K562 (cell line): Measurements from ENCODE around the gene LRRC27. TPM values are rescaled to one million over a fixed set of nuclear protein-coding genes. Genes with fewer than 3 reads are reported as not detected.

Source experiments
- ATAC-seq: fragments of 200-7000 bp; cut with Tn5 transposase; 3 replicates; pipeline ENCODE4 v1.9.1; 2020; ENCODE audit warnings: moderate library complexity
- BruUV-seq: library from RNA; stranded (reverse); fragments of 400-500 nt; replicated peaks from 2 replicates; lab custom pipeline; 2021; lab: Mats Ljungman, UMichigan
- CTCF ChIA-PET: fragments of 300-600 bp; formaldehyde crosslinking; extraction: SDS; loops from one replicate; lab custom pipeline; 2021; ENCODE audit warnings: low intra/inter-chr PET ratio; lab: Yijun Ruan, JAX
- POLR2A ChIA-PET: fragments of 300-600, 350-650 bp; sonication (Branson Sonifier 250); formaldehyde crosslinking; extraction: SDS; loops from one replicate; lab custom pipeline; 2021; ENCODE audit warnings: antibody characterized with exemption, inconsistent platforms; lab: Yijun Ruan, JAX
- DNase-seq, 4 experiments: peaks; one replicate each; pipeline versions ENCODE4 v3.0.0 to v3.0.0-alpha.2; 2011 to 2018; ENCODE audit warnings: low spot score in 3 of 4, mixed read lengths in 3 of 4; ENCODE audit errors: extremely low read depth in 1 of 4
- FAIRE-seq: peaks from 2 replicates; lab custom pipeline; 2011; peaks lifted over from hg19 to GRCh38; lab: Jason Lieb, UNC
- H2AFZ ChIP-seq: 2 replicates; pipeline ENCODE4 v1.6.0; 2011; ENCODE audit warnings: low read depth, low read length, control low read depth, inconsistent platforms
- H3K27ac ChIP-seq: fragments of 200-600 bp; 3 replicates; pipeline ENCODE4 v1.8.0; 2011; ENCODE audit warnings: low read depth, mild to moderate bottlenecking, control low read depth, inconsistent platforms, low read length, moderate library complexity, mixed read lengths; ENCODE audit errors: extremely low read depth
- H3K27me3 ChIP-seq, 2 experiments: fragments of 300-600 bp in 1 of 2; 2 replicates in 1 of 2; 3 replicates in 1 of 2; pipeline versions ENCODE4 v1.6.0 to v1.8.0; 2011; ENCODE audit warnings: inconsistent platforms in 2 of 2, low read length in 2 of 2, mild to moderate bottlenecking in 1 of 2, mixed read lengths in 1 of 2, moderate library complexity in 1 of 2; ENCODE audit not compliant: control insufficient read depth in 2 of 2, insufficient read depth in 2 of 2
- H3K36me3 ChIP-seq: fragments of 300-600 bp; 3 replicates; pipeline ENCODE4 v1.8.0; 2011; ENCODE audit warnings: mild to moderate bottlenecking, low read length, inconsistent platforms; ENCODE audit not compliant: control insufficient read depth, insufficient read depth
- H3K4me1 ChIP-seq, 2 experiments: fragments of 200-600 bp in 1 of 2; replicated peaks in 1 of 2; 2 replicates in 1 of 2; 3 replicates in 1 of 2; pipeline versions ENCODE4 v1.5.1 to v1.8.0; 2011; ENCODE audit warnings: inconsistent platforms in 2 of 2, low read length in 2 of 2, mild to moderate bottlenecking in 1 of 2, mixed read lengths in 1 of 2, moderate library complexity in 1 of 2; ENCODE audit not compliant: control insufficient read depth in 2 of 2, insufficient read depth in 2 of 2
- H3K4me2 ChIP-seq: 2 replicates; pipeline ENCODE4 v1.6.1; 2011; ENCODE audit warnings: low read length, control low read depth, inconsistent platforms, mixed read lengths; ENCODE audit not compliant: insufficient read depth
- H3K4me3 ChIP-seq: fragments of 200-600 bp; sonication (generic), shearing (Covaris generic); 2 replicates; pipeline ENCODE4 v1.5.1; 2016; ENCODE audit warnings: control low read depth, inconsistent platforms
- H3K79me2 ChIP-seq: fragments of 200-600 bp; 3 replicates; pipeline ENCODE4 v1.8.0; 2011; ENCODE audit warnings: low read length, inconsistent platforms; ENCODE audit not compliant: control insufficient read depth, insufficient read depth
- H3K9ac ChIP-seq, 2 experiments: 2 replicates each; pipeline versions ENCODE4 v1.6.0 to v1.6.1; 2011; ENCODE audit warnings: low read depth in 2 of 2, low read length in 2 of 2, control low read depth in 1 of 2, inconsistent platforms in 1 of 2, mild to moderate bottlenecking in 1 of 2, mixed read lengths in 1 of 2; ENCODE audit not compliant: insufficient read depth in 1 of 2
- H3K9me1 ChIP-seq: one replicate; pipeline ENCODE4 v1.6.0; 2011; ENCODE audit warnings: inconsistent platforms, mild to moderate bottlenecking, low read length, moderate library complexity; ENCODE audit not compliant: control insufficient read depth, insufficient read depth
- H3K9me3 ChIP-seq: replicated peaks from 2 replicates; pipeline ENCODE4 v1.5.1; 2011; ENCODE audit warnings: low read depth, low read length, inconsistent platforms; ENCODE audit not compliant: control insufficient read depth, insufficient read depth
- H4K20me1 ChIP-seq: replicated peaks from 2 replicates; pipeline ENCODE4 v1.6.1; 2011; ENCODE audit warnings: low read length, inconsistent platforms, mixed read lengths; ENCODE audit not compliant: control insufficient read depth, insufficient read depth
- EWSR1 ChIP-seq: fragments of 450-650 bp; IDR thresholded peaks from 2 replicates; pipeline ENCODE4 v1.6.1; 2018; ENCODE audit warnings: borderline replicate concordance, mild to moderate bottlenecking, low read depth, moderate library complexity; ENCODE audit not compliant: partially characterized antibody
- HMGN3 ChIP-seq: IDR thresholded peaks from 2 replicates; pipeline ENCODE4 v1.6.1; 2011; ENCODE audit warnings: borderline replicate concordance, low read depth, mild to moderate bottlenecking, mixed read lengths, low read length; ENCODE audit not compliant: insufficient read length; ENCODE audit errors: extremely low read depth
- MAZ ChIP-seq, 2 experiments: fragments of 450-650 bp in 1 of 2; sonication (generic) in 1 of 2; formaldehyde crosslinking; IDR thresholded peaks in 1 of 2; conservative IDR thresholded peaks in 1 of 2; 2 replicates each; pipeline versions ENCODE4 v1.4.0 to v1.5.0; 2020; ENCODE audit warnings: mild to moderate bottlenecking in 1 of 2, missing genetic modification reagents in 1 of 2
- NELFE ChIP-seq: IDR thresholded peaks from 2 replicates; pipeline ENCODE4 v1.6.1; 2011; ENCODE audit warnings: mild to moderate bottlenecking; ENCODE audit not compliant: insufficient read depth, insufficient read length
- NRF1 ChIP-seq, 2 experiments: fragments of 450-650 bp; IDR thresholded peaks in 1 of 2; conservative IDR thresholded peaks in 1 of 2; 2 replicates each; pipeline ENCODE4 v1.6.1; 2014; ENCODE audit warnings: mild to moderate bottlenecking in 2 of 2
- TRIM28 ChIP-seq: fragments of 450-650 bp; IDR thresholded peaks from 2 replicates; pipeline ENCODE4 v1.6.1; 2017
- ZFPM2 ChIP-seq: fragments of 250-450 bp; sonication (Bioruptor Pico); IDR thresholded peaks from 2 replicates; pipeline ENCODE4 v1.5.1; 2022; ENCODE audit warnings: mild to moderate bottlenecking
- ZFX ChIP-seq: sonication (generic); formaldehyde crosslinking; IDR thresholded peaks from 2 replicates; pipeline ENCODE4 v1.8.0; 2022; ENCODE audit warnings: mild to moderate bottlenecking, missing genetic modification reagents, moderate library complexity
- WGBS: fragments of 100-300 bp; shearing (Covaris generic); methylation state at CpG from one replicate; pipeline ENCODE4 v1.1.6; 2016; ENCODE audit warnings: low coverage, mixed read lengths; ENCODE audit not compliant: insufficient coverage; ENCODE audit errors: missing lambda C conversion rate; 5-methylcytosine and 5-hydroxymethylcytosine counted together
- in situ Hi-C: fragments of 300-500 bp; cut with MboI; formaldehyde crosslinking; loops from 4 replicates; pipeline ENCODE4 v1.15.0; 2018; ENCODE audit warnings: inconsistent platforms, mixed read lengths
- intact Hi-C: fragments of 100-400 bp; cut with micrococcal nuclease; formaldehyde crosslinking; loops from 2 replicates; pipeline ENCODE4 v1.14.2; 2022
- polyA plus RNA-seq, 8 experiments: library from polyadenylated mRNA; depleted of rRNA in 4 of 8; stranded (reverse) in 5 of 8; unstranded in 3 of 8; fragments of >200 nt; fragmentation: Nextera tagmentation in 2 of 8; fragmentation: Illumina TruSeq in 1 of 8; extraction: Ambion mirVana in 2 of 8; extraction: Trizol in 1 of 8; gene quantifications; 2 replicates each; pipeline versions ENCODE4 v1.2.1 to v1.2.3, GENCODE V29; 2011 to 2014; ENCODE audit warnings: inconsistent platforms in 1 of 8, missing spikeins in 1 of 8
- total RNA-seq, 7 experiments: library from RNA; depleted of rRNA in 6 of 7; stranded (reverse); fragments of >200 nt in 6 of 7; fragmentation: Illumina TruSeq in 2 of 7; extraction: Trizol in 2 of 7; gene quantifications; 2 replicates each; pipeline versions ENCODE4 v1.2.1 to v1.2.3, GENCODE V29; 2011 to 2021; ENCODE audit warnings: low replicate concordance in 1 of 7
- TF ChIP-seq, protein P1 (sequence below): fragments of 250-450 bp; sonication (Bioruptor Pico); IDR thresholded peaks from 2 replicates; pipeline ENCODE4 v1.4.0; 2020; ENCODE audit warnings: mild to moderate bottlenecking
- TF ChIP-seq, protein P2 (sequence below): sonication (generic); formaldehyde crosslinking; IDR thresholded peaks from 2 replicates; pipeline ENCODE4 v1.9.0; 2022; ENCODE audit warnings: mild to moderate bottlenecking, missing genetic modification reagents
- TF ChIP-seq, protein P3 (sequence below), 2 experiments: fragments of 450-650 bp; conservative IDR thresholded peaks; 2 replicates each; pipeline ENCODE4 v1.6.1; 2017; ENCODE audit warnings: mild to moderate bottlenecking in 2 of 2, moderate library complexity in 2 of 2
- TF ChIP-seq, protein P4 (sequence below): sonication (generic); formaldehyde crosslinking; IDR thresholded peaks from 2 replicates; pipeline ENCODE4 v1.8.1; 2023; ENCODE audit warnings: mild to moderate bottlenecking, missing genetic modification reagents

Gene LRRC27
- total and polyA plus RNA-seq, 9 of the 15 experiments (the other 6 are each of a cell fraction or from before 2014, with no cell fraction given): 0.10 to 2.7 (median 1.4) TPM

DNA sequence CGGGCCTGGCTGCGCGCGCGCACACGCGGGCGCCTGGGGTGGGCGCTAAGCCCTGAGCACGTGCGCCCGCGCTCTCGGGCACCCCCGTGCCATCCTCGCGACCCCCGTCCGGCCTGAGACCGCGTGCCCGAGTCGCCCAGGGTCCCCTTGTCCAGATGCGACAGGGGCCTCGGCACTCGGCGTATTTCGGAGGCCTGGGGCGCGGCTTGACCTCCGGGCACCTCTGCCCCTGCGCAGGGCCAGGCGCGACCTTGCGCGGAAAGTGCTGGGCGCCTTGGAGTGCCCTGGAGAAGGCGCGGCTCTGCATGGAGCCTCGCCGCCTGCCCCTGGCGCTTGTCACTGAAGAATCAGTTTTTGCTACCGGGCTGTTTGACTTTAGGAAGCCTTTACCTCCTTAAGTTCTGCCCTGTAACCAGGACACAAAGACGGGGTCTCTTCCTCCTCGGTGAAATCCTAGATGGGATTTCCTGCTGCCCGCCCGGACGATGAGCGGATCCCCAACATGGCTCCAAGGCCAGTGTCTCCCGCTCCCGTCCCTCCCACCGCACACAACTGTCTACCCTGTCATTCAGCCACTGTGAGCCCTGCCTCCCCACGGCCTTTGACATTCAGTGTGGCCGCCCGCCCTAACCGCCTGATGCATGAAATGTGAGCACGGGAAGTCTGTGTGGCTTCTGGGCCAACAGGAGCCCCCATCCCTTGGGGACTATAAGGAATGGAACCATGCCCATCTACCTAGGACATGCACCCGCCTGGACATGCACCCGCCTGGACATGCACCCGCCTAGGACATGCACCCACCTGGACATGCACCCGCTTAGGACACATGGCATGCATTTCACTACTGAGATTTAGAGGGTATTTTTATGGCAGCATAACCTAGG is 23.2 kb upstream of the LRRC27 start:
- ChIA-PET CTCF (no interaction called here), POLR2A (no interaction called here)
- Histone ChIP-seq H3K4me1 (peaks cover 10 to 44% of the 10 kb centered on the region in 2 experiments), H3K4me2 (no peak overlapping the region), H3K27ac (no peak overlapping the region), H2AFZ (peak overlapping the region; percentile 90; the same call in 1 of the 2 replicates), H3K79me2 (no peaks in the 10 kb centered on the region), H3K4me3 (peak overlapping the region; percentile 50), H3K9me3 (no peaks in the 10 kb centered on the region), H3K9me1 (no peaks in the 10 kb centered on the region), H3K9ac (peak overlapping the region in 1 of 2 experiments; percentile 87; a peak in 3 of 4 replicates), H4K20me1 (no peaks in the 10 kb centered on the region), H3K27me3 (peaks cover 22 to 32% of the 10 kb centered on the region in 2 experiments), H3K36me3 (no peaks in the 10 kb centered on the region)
- FAIRE-seq (no peak), ATAC-seq (no peak), DNase-seq (peak in 1 of 4 experiments; percentile 71)
- in situ Hi-C loops: no loop called here
- WGBS: 74% methylated on average over 15 of the region's 61 CpGs
- intact Hi-C loops: no loop called here
- BruUV-seq: no TSS peak
- TF ChIP-seq ZFPM2 (CRISPR knock-in tag) (no peak), ZFX (CRISPR knock-in tag) (peak; percentile 44; the same call in 1 of the 2 replicates), MAZ (CRISPR knock-in tag; conservative IDR thresholded peaks at IDR 0.05 in 1 of 2, IDR thresholded peaks at IDR 0.05 in 1 of 2) (0 out of 4 replicates have a peak, but pooled peaks of 1 of the 2 experiments have one; percentile 1), NELFE (no peak), HMGN3 (peak; percentile 12), TRIM28 (no peak), NRF1 (conservative IDR thresholded peaks at IDR 0.05 in 1 of 2, IDR thresholded peaks at IDR 0.05 in 1 of 2) (peak; percentile 22 to 69; a peak in 2 of 4 replicates), EWSR1 (no peak)
- TF ChIP-seq, protein P1, sequence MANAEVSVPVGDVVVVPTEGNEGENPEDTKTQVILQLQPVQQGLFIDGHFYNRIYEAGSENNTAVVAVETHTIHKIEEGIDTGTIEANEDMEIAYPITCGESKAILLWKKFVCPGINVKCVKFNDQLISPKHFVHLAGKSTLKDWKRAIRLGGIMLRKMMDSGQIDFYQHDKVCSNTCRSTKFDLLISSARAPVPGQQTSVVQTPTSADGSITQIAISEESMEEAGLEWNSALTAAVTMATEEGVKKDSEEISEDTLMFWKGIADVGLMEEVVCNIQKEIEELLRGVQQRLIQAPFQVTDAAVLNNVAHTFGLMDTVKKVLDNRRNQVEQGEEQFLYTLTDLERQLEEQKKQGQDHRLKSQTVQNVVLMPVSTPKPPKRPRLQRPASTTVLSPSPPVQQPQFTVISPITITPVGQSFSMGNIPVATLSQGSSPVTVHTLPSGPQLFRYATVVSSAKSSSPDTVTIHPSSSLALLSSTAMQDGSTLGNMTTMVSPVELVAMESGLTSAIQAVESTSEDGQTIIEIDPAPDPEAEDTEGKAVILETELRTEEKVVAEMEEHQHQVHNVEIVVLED: no peak
- TF ChIP-seq, protein P2, sequence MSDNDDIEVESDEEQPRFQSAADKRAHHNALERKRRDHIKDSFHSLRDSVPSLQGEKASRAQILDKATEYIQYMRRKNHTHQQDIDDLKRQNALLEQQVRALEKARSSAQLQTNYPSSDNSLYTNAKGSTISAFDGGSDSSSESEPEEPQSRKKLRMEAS (CRISPR knock-in tag): peak; percentile 49
- TF ChIP-seq, protein P3, sequence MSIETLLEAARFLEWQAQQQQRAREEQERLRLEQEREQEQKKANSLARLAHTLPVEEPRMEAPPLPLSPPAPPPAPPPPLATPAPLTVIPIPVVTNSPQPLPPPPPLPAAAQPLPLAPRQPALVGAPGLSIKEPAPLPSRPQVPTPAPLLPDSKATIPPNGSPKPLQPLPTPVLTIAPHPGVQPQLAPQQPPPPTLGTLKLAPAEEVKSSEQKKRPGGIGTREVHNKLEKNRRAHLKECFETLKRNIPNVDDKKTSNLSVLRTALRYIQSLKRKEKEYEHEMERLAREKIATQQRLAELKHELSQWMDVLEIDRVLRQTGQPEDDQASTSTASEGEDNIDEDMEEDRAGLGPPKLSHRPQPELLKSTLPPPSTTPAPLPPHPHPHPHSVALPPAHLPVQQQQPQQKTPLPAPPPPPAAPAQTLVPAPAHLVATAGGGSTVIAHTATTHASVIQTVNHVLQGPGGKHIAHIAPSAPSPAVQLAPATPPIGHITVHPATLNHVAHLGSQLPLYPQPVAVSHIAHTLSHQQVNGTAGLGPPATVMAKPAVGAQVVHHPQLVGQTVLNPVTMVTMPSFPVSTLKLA (conservative IDR thresholded peaks at IDR 0.05): 0 out of 4 replicates have a peak, but pooled peaks of 1 of the 2 experiments have one; percentile 7
- TF ChIP-seq, protein P4, sequence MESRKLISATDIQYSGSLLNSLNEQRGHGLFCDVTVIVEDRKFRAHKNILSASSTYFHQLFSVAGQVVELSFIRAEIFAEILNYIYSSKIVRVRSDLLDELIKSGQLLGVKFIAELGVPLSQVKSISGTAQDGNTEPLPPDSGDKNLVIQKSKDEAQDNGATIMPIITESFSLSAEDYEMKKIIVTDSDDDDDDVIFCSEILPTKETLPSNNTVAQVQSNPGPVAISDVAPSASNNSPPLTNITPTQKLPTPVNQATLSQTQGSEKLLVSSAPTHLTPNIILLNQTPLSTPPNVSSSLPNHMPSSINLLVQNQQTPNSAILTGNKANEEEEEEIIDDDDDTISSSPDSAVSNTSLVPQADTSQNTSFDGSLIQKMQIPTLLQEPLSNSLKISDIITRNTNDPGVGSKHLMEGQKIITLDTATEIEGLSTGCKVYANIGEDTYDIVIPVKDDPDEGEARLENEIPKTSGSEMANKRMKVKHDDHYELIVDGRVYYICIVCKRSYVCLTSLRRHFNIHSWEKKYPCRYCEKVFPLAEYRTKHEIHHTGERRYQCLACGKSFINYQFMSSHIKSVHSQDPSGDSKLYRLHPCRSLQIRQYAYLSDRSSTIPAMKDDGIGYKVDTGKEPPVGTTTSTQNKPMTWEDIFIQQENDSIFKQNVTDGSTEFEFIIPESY (CRISPR knock-in tag): peak; percentile 84
